GM23248 (cell line): ENCODE data around the gene ACER3.

Source experiments
- EZH2 ChIP-seq: fragments of 200-600 bp; sonication (generic); IDR thresholded peaks from 2 replicates; pipeline ENCODE4 v1.6.1; 2018; ENCODE audit warnings: antibody characterized with exemption, mild to moderate bottlenecking; ENCODE audit not compliant: insufficient read depth, poor library complexity, severe bottlenecking
- EZH2phosphoT487 ChIP-seq: fragments of 200-600 bp; sonication (generic); IDR thresholded peaks from 2 replicates; pipeline ENCODE4 v1.6.1; 2018; ENCODE audit warnings: antibody characterized with exemption, moderate library complexity, mild to moderate bottlenecking, low read depth; ENCODE audit not compliant: insufficient read depth

GRCh38 chr11:76978818-76979217 lies 118.1 kb downstream of the ACER3 start:
- TF ChIP-seq EZH2, result no peak
- TF ChIP-seq EZH2phosphoT487, result no peak
